WTC11 (cell line): ENCODE data around the gene RARRES2. TPM values are rescaled to one million over a fixed set of nuclear protein-coding genes. Genes with fewer than 3 reads are reported as not detected.

ENCODE experiments used
- CBFB ChIP-seq: sonication (generic); formaldehyde crosslinking; IDR thresholded peaks from 2 replicates; pipeline ENCODE4 v1.8.1; 2022; ENCODE audit warnings: mild to moderate bottlenecking, low read depth, missing genetic modification reagents
- CREB1 ChIP-seq: sonication (generic); formaldehyde crosslinking; IDR thresholded peaks from 2 replicates; pipeline ENCODE4 v1.8.0; 2023; ENCODE audit warnings: mild to moderate bottlenecking, missing genetic modification reagents
- CREM ChIP-seq: sonication (generic); formaldehyde crosslinking; IDR thresholded peaks from 2 replicates; pipeline ENCODE4 v1.8.1; 2022; ENCODE audit warnings: mild to moderate bottlenecking, missing genetic modification reagents, moderate library complexity
- FOXP1 ChIP-seq: sonication (generic); formaldehyde crosslinking; IDR thresholded peaks from 2 replicates; pipeline ENCODE4 v1.8.0; 2022; ENCODE audit warnings: missing genetic modification reagents, mild to moderate bottlenecking, moderate library complexity, borderline replicate concordance
- GABPB1 ChIP-seq: sonication (generic); formaldehyde crosslinking; IDR thresholded peaks from 2 replicates; pipeline ENCODE4 v1.8.1; 2023; ENCODE audit warnings: mild to moderate bottlenecking, missing genetic modification reagents
- GTF2I ChIP-seq: fragments of 250-450 bp; sonication (Bioruptor Pico); conservative IDR thresholded peaks from 2 replicates; pipeline ENCODE4 v1.4.0; 2021; ENCODE audit warnings: mild to moderate bottlenecking
- HMGXB4 ChIP-seq: sonication (generic); formaldehyde crosslinking; IDR thresholded peaks from 2 replicates; pipeline ENCODE4 v1.8.1; 2023; ENCODE audit warnings: mild to moderate bottlenecking, moderate library complexity, missing genetic modification reagents
- IRF2 ChIP-seq: sonication (generic); formaldehyde crosslinking; IDR thresholded peaks from 2 replicates; pipeline ENCODE4 v1.8.0; 2022; ENCODE audit warnings: low read depth, missing genetic modification reagents, borderline replicate concordance
- JUN ChIP-seq: sonication (generic); formaldehyde crosslinking; IDR thresholded peaks from 2 replicates; pipeline ENCODE4 v1.8.0; 2023; ENCODE audit warnings: mild to moderate bottlenecking, missing genetic modification reagents
- RELA ChIP-seq: sonication (generic); formaldehyde crosslinking; IDR thresholded peaks from 2 replicates; pipeline ENCODE4 v1.8.1; 2022; ENCODE audit warnings: missing genetic modification reagents, mild to moderate bottlenecking, borderline replicate concordance
- SMAD3 ChIP-seq: sonication (generic); formaldehyde crosslinking; IDR thresholded peaks from 2 replicates; pipeline ENCODE4 v1.8.0; 2022; ENCODE audit warnings: missing genetic modification reagents, mild to moderate bottlenecking, borderline replicate concordance
- USF1 ChIP-seq: sonication (generic); formaldehyde crosslinking; IDR thresholded peaks from 2 replicates; pipeline ENCODE4 v1.8.0; 2022; ENCODE audit warnings: mild to moderate bottlenecking, missing genetic modification reagents
- ZNF121 ChIP-seq: sonication (generic); formaldehyde crosslinking; IDR thresholded peaks from 2 replicates; pipeline ENCODE4 v1.8.0; 2023; ENCODE audit warnings: missing genetic modification reagents
- ZNF138 ChIP-seq: sonication (generic); formaldehyde crosslinking; conservative IDR thresholded peaks from 2 replicates; pipeline ENCODE4 v1.8.1; 2022; ENCODE audit warnings: mild to moderate bottlenecking, moderate library complexity, missing genetic modification reagents
- ZNF232 ChIP-seq: sonication (generic); formaldehyde crosslinking; IDR thresholded peaks from 2 replicates; pipeline ENCODE4 v1.8.0; 2022; ENCODE audit warnings: mild to moderate bottlenecking, missing genetic modification reagents
- ZNF317 ChIP-seq: sonication (generic); formaldehyde crosslinking; IDR thresholded peaks from 2 replicates; pipeline ENCODE4 v1.8.1; 2023; ENCODE audit warnings: low read depth, mild to moderate bottlenecking, moderate library complexity, missing genetic modification reagents, borderline replicate concordance
- ZNF671 ChIP-seq: fragments of 250-450 bp; sonication (Bioruptor Pico); IDR thresholded peaks from 2 replicates; pipeline ENCODE4 v1.8.0; 2021; ENCODE audit warnings: mild to moderate bottlenecking
- total RNA-seq: library from RNA; stranded (reverse); gene quantifications from 3 replicates; pipeline ENCODE4 v1.2.3, GENCODE V29; 2021
- TF ChIP-seq, protein P1 (sequence below): fragments of 250-450 bp; sonication (Bioruptor Pico); IDR thresholded peaks from 2 replicates; pipeline ENCODE4 v1.9.0; 2021; ENCODE audit warnings: moderate library complexity, mild to moderate bottlenecking, inconsistent platforms, borderline replicate concordance
- TF ChIP-seq, protein P2 (sequence below): sonication (generic); formaldehyde crosslinking; conservative IDR thresholded peaks from 2 replicates; pipeline ENCODE4 v1.8.1; 2023; ENCODE audit warnings: mild to moderate bottlenecking, low read depth, missing genetic modification reagents, moderate library complexity
- TF ChIP-seq, protein P3 (sequence below): sonication (generic); formaldehyde crosslinking; IDR thresholded peaks from 2 replicates; pipeline ENCODE4 v1.8.0; 2022; ENCODE audit warnings: mild to moderate bottlenecking, missing genetic modification reagents
- TF ChIP-seq, protein P4 (sequence below): sonication (generic); formaldehyde crosslinking; IDR thresholded peaks from 2 replicates; pipeline ENCODE4 v1.8.1; 2022; ENCODE audit warnings: mild to moderate bottlenecking, missing genetic modification reagents, moderate library complexity, borderline replicate concordance

The RARRES2 gene
- total RNA-seq, 1 experiment from 2014 or later = 230 TPM

GRCh38 chr7:150322833-150323681 is 18.4 kb downstream of the RARRES2 start, which contains the start of the genes ACTR3C and LRRC61 (continued):
- TF ChIP-seq FOXP1 (peak; percentile 46; the same call in 1 of the 2 replicates), ZNF317 (CRISPR knock-in tag) (no peak), ZNF121 (no peak), GTF2I (CRISPR knock-in tag) (no peak), IRF2 (CRISPR knock-in tag) (no peak), CREB1 (CRISPR knock-in tag) (no peak), CREM (no peak), ZNF232 (CRISPR knock-in tag) (0 out of 2 replicates have a peak, but pooled peaks have one; percentile 54), USF1 (CRISPR knock-in tag) (no peak), HMGXB4 (CRISPR knock-in tag) (peak; percentile 81; the same call in 1 of the 2 replicates), SMAD3 (CRISPR knock-in tag) (no peak), JUN (CRISPR knock-in tag) (no peak), ZNF138 (no peak), CBFB (CRISPR knock-in tag) (no peak), GABPB1 (CRISPR knock-in tag) (peak; percentile 15; the same call in 1 of the 2 replicates), RELA (CRISPR knock-in tag) (no peak), ZNF671 (CRISPR knock-in tag) (no peak)
- TF ChIP-seq, protein P1, sequence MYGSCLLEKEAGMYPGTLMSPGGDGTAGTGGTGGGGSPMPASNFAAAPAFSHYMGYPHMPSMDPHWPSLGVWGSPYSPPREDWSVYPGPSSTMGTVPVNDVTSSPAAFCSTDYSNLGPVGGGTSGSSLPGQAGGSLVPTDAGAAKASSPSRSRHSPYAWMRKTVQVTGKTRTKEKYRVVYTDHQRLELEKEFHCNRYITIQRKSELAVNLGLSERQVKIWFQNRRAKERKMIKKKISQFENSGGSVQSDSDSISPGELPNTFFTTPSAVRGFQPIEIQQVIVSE (CRISPR knock-in tag) = no peak
- TF ChIP-seq, protein P2, sequence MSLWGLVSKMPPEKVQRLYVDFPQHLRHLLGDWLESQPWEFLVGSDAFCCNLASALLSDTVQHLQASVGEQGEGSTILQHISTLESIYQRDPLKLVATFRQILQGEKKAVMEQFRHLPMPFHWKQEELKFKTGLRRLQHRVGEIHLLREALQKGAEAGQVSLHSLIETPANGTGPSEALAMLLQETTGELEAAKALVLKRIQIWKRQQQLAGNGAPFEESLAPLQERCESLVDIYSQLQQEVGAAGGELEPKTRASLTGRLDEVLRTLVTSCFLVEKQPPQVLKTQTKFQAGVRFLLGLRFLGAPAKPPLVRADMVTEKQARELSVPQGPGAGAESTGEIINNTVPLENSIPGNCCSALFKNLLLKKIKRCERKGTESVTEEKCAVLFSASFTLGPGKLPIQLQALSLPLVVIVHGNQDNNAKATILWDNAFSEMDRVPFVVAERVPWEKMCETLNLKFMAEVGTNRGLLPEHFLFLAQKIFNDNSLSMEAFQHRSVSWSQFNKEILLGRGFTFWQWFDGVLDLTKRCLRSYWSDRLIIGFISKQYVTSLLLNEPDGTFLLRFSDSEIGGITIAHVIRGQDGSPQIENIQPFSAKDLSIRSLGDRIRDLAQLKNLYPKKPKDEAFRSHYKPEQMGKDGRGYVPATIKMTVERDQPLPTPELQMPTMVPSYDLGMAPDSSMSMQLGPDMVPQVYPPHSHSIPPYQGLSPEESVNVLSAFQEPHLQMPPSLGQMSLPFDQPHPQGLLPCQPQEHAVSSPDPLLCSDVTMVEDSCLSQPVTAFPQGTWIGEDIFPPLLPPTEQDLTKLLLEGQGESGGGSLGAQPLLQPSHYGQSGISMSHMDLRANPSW = no peak
- TF ChIP-seq, protein P3, sequence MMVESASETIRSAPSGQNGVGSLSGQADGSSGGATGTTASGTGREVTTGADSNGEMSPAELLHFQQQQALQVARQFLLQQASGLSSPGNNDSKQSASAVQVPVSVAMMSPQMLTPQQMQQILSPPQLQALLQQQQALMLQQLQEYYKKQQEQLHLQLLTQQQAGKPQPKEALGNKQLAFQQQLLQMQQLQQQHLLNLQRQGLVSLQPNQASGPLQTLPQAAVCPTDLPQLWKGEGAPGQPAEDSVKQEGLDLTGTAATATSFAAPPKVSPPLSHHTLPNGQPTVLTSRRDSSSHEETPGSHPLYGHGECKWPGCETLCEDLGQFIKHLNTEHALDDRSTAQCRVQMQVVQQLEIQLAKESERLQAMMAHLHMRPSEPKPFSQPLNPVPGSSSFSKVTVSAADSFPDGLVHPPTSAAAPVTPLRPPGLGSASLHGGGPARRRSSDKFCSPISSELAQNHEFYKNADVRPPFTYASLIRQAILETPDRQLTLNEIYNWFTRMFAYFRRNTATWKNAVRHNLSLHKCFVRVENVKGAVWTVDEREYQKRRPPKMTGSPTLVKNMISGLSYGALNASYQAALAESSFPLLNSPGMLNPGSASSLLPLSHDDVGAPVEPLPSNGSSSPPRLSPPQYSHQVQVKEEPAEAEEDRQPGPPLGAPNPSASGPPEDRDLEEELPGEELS (CRISPR knock-in tag) = no peak; the same call in 1 of the 2 replicates
- TF ChIP-seq, protein P4, sequence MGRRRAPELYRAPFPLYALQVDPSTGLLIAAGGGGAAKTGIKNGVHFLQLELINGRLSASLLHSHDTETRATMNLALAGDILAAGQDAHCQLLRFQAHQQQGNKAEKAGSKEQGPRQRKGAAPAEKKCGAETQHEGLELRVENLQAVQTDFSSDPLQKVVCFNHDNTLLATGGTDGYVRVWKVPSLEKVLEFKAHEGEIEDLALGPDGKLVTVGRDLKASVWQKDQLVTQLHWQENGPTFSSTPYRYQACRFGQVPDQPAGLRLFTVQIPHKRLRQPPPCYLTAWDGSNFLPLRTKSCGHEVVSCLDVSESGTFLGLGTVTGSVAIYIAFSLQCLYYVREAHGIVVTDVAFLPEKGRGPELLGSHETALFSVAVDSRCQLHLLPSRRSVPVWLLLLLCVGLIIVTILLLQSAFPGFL (CRISPR knock-in tag) = no peak; the same call in 1 of the 2 replicates
